Neural cell (in vitro differentiated cells): ENCODE results near the gene PROSER1.

ENCODE experiments used
- CTCF ChIP-seq: fragments of 450-650 bp; IDR thresholded peaks from 2 replicates; pipeline ENCODE4 v1.5.1; 2014; ENCODE audit warnings: antibody characterized with exemption, mild to moderate bottlenecking, moderate library complexity; ENCODE audit not compliant: poor library complexity, severe bottlenecking
- EZH2 ChIP-seq: fragments of 200-600, 300-800 bp; shearing (Covaris generic), sonication (generic); IDR thresholded peaks from 2 replicates; pipeline ENCODE4 v1.6.1; 2014; ENCODE audit warnings: antibody characterized with exemption, low read length, borderline replicate concordance, mild to moderate bottlenecking; ENCODE audit not compliant: insufficient read depth, poor library complexity, severe bottlenecking
- REST ChIP-seq: IDR thresholded peaks from 2 replicates; pipeline ENCODE4 v1.6.1; 2012; ENCODE audit warnings: borderline replicate concordance

- no peak for TF ChIP-seq CTCF
- no peak for TF ChIP-seq REST
- no peak for TF ChIP-seq EZH2
Observed at GRCh38 chr13:39035799-39036198, 2.1 kb downstream of the PROSER1 start.
